Endothelial cell of umbilical vein (primary cell): ENCODE measurements around the gene AKAP5.

Experiments
- CTCF ChIP-seq, 2 donors: IDR thresholded peaks; 1 replicate in 1 of 2; 2 replicates in 1 of 2; pipeline ENCODE4 v1.5.1; 2011; ENCODE audit warnings: low read length in 2 of 2, mild to moderate bottlenecking in 2 of 2, moderate library complexity in 2 of 2, control low read depth in 1 of 2, inconsistent platforms in 1 of 2, low read depth in 1 of 2; ENCODE audit not compliant: insufficient read depth in 1 of 2; ENCODE audit errors: extremely low read depth in 1 of 2
- EZH2 ChIP-seq: IDR thresholded peaks from 2 replicates; pipeline ENCODE4 v1.6.1; 2012; ENCODE audit warnings: borderline replicate concordance, low read depth, mild to moderate bottlenecking, moderate library complexity, low read length, inconsistent platforms; ENCODE audit not compliant: severe bottlenecking
- GATA2 ChIP-seq: IDR thresholded peaks from 2 replicates; pipeline ENCODE4 v1.7.0; 2011; ENCODE audit warnings: low read depth, mild to moderate bottlenecking, moderate library complexity, mixed read lengths, low read length; ENCODE audit not compliant: insufficient read length, insufficient read depth
- JUN ChIP-seq: IDR thresholded peaks from 2 replicates; pipeline ENCODE4 v1.6.1; 2011; ENCODE audit warnings: borderline replicate concordance, low read depth; ENCODE audit not compliant: insufficient read length, insufficient read depth
- MAX ChIP-seq: IDR thresholded peaks from 2 replicates; pipeline ENCODE4 v1.6.1; 2011; ENCODE audit not compliant: insufficient read depth, insufficient read length
- MYC ChIP-seq: IDR thresholded peaks from one replicate; pipeline ENCODE4 v1.6.1; 2011; ENCODE audit warnings: mild to moderate bottlenecking, low read depth, low read length
- POLR2A ChIP-seq: IDR thresholded peaks from 2 replicates; pipeline ENCODE4 v1.6.1; 2012; ENCODE audit warnings: low read depth, mild to moderate bottlenecking, control low read depth, low read length
- POLR2AphosphoS5 ChIP-seq: IDR thresholded peaks from 2 replicates; pipeline ENCODE4 v1.6.1; 2012; ENCODE audit warnings: low read depth, mild to moderate bottlenecking, control low read depth, low read length, moderate library complexity; ENCODE audit not compliant: insufficient read depth

GRCh38 chr14:64461221-64461620 lies 4.1 kb upstream of the AKAP5 start:
- no peak for TF ChIP-seq GATA2
- no peak for TF ChIP-seq MYC
- TF ChIP-seq CTCF (IDR thresholded peaks at IDR 0.05; ENCODE audit: extremely low read depth in 1 of 2, insufficient read depth in 1 of 2, low read depth in 1 of 2, low read length in 2 of 2): no peak
- TF ChIP-seq MAX: no peak
- TF ChIP-seq JUN: no peak
- TF ChIP-seq POLR2A: no peak
- no peak for TF ChIP-seq POLR2AphosphoS5
- no peak for TF ChIP-seq EZH2
